ENCODE results near the gene PNPT1.
"Not testable (repeated sequence)": the region's sequence is repeated elsewhere in the genome, so short reads cannot be mapped to it uniquely, and the experiment has no call there.

PNPT1 gene

DNA sequence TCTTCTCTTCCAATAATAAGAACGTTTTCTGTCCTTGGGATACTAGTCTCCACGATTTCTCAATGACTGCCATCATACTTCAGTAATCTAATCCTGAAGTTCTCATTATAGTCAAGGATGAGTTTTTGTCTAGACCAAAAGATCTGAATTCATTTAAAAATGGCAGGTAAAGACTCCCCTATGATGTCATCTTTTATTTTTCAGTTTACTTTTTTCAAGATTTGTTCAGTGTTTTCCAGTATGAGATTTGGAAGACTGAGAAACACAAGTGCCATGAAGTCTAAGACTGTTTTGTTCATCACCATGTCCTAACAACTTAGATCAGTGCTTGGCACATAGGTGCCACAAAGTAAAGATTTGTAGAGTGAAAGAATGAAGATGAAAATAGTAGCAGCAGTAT, 40.4 kb downstream of the PNPT1 start:
- no peak for DNase-seq

DNA sequence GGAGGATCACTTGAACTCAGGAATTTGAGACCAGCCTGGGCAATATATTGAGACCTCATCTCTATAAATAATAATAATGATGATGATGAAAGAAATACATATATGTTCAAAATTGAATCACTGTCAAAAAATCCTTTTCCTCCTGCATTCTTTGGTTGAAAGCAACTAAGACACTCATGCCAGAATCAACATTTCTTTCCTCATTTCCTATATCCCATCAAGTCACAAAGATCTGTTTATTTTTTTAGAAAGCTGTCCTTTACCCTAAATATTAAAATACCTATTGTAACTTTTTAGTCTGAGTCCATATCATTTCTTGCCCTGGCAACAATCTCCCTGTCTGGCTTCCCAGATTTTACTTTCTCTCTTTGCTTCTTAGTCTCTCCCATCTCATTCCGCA, 44.4 kb downstream of the PNPT1 start:
- DNase-seq, result no peak

DNA sequence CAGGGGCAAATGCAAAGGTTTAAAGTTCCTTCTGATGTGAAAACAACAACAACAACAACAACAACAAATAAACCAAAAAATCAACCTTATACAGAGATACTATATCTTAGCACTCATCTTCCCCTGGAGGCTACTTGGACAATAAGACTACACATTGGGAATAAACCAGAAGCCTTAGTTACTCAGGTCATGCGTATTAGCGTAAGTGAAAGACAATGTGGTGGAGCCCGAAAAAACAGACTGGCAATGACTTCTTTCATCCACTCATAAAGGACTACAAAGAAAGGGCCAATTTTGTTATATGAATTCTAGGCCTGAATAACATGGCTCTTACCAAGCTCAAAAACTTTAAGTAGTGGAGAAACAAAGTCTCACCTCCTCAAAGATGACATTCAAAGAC, 56.8 kb downstream of the PNPT1 start:
- DNase-seq, result no peak

DNA sequence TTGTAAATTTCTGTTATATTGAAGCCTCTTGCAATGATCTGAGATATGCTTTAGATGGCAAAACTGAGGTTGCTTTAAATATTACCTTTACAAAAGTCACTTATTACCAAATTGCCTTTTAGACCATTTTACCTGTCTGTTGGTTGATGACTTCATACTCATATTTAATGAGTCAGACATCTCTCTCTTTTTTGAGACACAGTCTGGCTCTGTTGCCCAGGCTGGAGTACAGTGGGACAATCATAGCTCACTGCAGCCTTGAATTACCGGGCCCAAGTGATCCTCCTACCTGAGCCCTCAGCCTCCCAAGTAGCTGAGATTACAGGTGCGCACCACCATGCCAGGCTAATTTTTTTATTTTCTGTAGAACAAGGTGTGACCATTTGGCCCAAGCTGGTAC, 64.7 kb downstream of the PNPT1 start:
- DNase-seq, result no peak

DNA sequence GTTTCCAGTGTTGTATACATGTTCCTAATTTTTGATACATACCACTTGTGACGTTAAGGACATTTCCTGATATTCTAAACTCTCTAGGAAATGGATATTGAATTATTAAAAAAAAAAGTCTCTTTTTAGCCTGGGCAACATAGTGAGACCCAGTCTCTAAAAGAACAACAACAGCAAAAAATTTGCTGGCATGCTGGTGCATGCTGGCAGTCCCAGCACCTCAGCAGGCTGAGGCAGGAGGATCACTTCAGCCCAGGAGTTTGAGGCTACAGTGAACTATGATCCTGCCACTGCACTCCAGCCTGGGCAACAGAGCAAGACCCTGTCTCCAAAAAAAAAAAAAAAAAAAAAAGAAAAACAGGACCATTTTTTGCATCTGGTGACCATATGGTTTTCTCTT, 65.7 kb downstream of the PNPT1 start:
- no peak for DNase-seq

DNA sequence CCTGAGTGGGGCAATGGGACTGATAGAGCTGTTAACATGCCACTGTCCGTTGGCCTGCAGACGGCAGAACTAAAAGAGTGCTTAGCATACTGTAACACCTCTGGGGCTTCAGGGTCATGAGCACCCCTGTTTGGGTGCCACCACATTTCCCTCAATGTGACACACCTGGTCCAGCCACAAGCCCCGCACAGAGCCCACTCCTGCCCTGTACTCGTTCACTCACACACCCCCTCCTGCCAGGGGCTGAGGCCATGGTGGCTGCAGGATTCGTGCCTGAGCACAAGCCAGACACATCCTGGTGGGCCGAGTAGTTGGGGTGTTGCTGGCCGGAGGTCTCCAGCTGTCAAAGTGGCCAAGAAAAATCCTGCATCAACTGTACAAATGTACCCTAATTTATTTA, 71.8 kb downstream of the PNPT1 start:
- DNase-seq, result no peak

DNA sequence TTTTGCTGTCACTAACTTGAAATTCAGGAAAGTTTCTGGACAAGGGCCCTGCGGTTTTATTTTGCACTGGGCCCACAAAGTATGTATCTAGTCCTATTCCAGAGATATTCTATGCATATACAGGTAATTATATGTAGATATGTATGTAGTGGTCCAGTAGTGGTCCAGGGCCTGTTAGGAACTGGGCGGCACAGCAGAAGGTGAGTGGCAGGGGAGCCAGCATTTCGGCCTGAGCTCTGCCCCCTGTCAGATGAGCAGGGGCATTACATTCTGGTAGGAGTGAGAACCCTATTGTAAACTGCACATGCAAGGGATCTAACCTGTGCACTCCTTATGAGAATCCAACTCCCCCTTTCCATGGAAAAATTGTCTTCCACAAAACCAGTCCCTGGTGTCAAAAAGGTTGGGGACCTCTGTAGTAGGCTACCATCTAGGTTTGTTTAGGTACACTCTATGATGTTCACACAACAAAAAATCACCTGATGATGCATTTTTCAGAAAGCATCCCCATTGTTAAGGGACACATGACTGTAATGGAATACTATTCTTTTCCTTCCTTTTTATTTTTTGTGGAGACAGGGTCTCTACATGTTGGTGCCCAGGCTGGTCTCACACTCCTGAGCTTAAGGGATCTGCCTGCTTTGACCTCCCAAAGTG, 73.4 kb downstream of the PNPT1 start:
- DNase-seq, result peak; percentile 1 to 39

DNA sequence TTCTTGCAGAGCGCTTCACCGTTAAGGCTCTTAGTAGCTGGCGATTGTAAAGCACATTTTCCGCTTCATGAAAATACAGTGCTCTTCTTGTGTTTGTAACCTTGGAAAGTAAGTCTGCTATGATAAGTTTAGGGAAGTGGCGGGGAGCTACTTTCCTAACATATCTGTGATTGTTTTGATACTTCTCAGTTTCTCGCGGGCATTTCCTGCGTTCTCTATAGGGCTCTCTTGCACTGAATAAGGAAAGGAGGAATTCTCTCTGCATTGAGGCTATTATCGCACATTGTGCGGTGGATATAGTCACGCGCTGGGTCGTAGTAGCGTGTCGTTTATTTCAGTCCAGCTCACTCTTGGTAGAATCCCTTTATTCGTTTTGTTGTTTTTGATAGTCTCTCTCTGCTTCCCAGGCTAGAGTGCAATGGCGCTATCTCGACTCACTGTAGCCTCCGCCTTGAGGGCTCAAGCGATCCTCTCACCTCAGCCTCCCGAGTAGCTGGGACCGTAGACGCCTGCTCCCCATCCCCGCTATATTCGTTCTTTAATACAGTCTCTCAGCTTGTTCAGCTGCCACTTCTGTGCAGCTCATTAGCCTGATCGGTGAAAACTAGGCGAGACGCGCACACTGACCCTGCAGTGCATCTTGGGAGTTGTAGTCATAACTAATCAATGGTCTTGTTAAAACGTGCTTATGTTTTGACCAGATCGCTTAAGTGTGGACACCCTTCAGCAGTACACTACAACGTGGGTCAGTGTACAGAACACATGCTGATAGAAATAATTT, 75.2 kb downstream of the PNPT1 start:
- DNase-seq, result peak; percentile 52 to 79

DNA sequence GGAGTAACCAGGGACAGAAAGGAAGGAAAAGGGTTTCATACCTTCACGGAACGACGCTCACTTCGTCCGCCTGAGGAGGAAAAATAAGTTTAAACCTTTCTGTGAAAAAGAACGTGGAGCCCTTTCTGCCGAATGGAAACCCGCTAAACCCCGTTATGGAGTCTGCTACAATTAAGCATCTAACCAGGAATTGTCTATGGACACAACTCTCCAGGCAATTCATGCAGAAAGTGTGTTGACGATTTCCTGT, 75.7 kb downstream of the PNPT1 start:
- DNase-seq, result no peak

DNA sequence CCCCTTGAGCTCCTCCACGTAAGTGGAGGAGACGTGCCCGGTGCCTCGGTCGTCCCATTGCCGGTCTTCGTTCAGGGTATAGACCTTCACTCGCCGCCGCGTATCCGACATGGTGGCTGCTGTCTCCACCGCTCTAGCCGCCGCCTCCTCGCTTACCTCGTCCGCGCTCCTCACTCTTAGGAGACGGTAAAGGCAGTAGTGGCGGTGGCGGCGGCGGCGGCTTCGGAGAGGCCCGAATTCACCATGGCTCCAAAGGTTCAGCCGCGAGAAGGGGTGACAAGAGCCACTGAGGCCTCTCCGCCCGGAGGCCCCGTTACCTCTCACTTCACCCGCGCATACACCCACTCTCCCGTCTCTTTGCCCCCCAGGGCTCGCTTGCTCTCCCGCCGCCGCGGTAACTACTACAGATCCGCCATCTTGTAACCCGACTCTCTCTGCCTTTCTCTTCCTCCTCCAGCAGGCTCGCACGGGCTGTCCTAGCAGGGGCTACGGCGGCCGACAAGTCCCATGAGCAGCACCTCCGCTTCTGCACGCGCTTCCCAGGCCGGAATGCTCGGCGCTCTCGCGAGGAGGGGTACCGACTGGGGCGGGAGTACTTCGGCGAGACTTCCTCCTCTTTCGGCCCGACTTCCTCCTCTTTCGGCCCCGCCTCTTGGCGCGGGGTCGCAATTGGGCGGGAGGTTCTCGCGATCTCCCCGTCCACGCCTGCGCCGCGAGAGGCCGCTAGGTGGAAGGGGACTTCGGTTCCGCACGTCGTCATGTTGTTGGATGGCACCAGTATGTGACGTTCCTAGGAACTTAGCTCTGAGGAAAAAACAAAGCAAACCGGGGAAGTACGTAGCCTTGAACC, 76.2 kb downstream of the PNPT1 start, which contains the start of gene PPP4R3B:
PPP4R3B (minus strand) TSS at position 448 of the 850 bp plus-strand sequence; CDS start at position 111, 337 bp downstream.
- peak; percentile 99 to 100 for DNase-seq

DNA sequence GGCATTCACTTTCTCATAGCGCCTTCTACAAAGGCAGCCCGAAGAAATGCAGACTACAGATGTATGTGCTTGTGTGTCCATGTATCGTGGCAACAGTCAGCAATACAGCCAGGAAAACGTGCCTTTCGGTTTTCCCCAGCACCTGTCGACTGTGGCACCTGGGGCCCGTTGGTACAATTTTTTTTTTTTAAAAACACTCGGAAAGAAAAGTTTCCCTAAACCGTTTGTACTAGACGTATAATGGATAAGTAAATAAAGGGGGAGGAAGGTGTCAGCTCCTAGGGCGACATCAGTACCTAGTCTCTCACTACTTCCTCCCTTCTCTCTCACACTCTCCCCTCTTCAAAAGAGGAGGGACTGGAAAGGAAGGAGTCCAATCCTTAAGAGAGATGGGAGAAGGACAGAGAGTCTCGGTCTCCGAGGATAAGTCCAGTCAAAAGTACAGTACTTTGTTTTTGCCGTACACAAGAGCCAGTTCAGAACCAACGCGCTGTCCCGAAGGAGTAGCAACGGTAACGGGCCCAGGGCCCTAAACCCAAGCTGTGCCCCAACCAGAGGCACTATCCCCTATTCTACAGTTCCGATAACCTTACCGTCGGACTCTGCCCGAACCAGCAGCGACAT, 77.0 kb downstream of the PNPT1 start:
- DNase-seq, result peak; percentile 30 to 55

DNA sequence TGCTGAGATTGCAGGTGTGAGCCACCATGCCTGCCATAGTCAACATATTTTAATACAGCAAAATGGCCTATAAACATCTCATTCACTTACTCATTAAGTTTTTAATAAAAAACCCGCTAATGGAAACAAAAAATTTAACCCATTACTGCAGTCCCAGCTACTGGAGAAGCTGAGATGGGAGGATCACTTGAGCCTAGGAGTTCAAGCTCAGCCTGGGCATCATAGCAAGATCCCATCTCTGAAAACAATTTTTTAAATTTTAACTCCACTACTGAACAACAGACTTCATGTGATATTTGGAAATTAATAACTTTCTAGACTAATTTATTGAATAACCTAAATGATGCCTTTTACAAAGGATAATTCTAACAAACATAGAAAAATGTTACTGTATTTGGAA, 81.6 kb downstream of the PNPT1 start:
- no peak for DNase-seq

DNA sequence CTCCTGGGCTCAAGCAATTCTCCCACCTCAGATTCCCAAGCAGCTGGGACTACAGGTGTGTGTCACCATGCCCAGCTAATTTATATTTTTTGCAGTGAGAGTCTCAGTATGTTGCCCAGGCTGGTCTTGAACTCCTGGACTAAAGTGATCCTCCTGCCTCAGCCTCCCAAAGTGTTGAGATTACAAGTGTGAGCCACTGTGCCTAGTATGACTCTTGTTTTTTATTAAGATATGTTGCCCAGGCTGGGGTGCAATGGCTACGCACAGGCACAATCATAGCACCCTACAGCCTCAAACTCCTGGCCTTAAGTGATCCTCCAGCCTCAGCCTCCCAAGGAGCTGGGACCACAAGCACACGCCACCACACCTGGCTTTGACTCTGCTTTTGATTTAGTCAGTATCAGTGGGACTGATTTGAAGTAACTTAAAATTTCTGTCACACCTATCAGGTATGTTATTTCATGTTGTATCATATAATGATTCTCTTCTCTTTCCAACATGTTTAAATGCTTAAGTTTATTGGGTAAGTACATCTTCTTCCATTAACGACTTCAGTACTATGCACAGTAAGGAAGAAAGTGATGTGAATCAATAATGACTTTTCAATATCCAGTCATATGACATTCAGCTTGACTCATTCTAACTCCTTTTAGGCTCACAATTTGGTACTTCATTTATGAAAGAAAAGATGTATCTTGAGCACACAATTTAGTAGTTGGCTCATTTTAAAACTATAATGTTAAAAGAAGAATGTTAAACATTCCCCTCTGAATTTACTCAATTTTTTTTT, 82.5 kb downstream of the PNPT1 start:
- DNase-seq, result no peak

DNA sequence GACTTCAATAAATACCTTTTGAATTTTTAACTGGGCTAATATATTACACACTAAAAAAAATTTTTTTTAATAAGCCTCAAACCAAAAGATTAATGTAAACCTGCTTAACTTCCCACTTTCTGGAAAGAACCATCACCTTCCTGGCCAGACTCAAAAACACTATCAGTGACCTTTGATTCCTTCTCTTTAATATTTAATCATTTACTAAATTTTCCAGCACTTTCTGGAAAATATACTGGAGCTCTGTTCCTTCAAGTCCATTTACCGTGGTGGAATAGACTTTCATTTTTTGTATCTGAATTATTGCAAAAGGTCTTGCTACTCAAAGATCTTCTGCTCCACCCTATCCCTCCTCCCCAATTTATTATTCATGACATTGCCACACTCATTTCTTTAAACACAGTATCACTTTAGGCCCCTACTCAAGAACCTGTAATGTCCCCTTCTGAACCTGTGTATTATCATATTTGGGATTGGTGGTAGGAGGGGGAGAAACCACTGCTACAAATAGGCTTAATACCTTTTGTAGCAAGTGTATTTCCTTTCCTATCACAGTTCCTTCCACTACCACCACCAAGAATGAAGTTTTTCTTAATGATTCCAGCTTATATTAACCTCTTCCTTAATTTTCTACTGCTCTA, 83.6 kb downstream of the PNPT1 start:
- no peak for DNase-seq

DNA sequence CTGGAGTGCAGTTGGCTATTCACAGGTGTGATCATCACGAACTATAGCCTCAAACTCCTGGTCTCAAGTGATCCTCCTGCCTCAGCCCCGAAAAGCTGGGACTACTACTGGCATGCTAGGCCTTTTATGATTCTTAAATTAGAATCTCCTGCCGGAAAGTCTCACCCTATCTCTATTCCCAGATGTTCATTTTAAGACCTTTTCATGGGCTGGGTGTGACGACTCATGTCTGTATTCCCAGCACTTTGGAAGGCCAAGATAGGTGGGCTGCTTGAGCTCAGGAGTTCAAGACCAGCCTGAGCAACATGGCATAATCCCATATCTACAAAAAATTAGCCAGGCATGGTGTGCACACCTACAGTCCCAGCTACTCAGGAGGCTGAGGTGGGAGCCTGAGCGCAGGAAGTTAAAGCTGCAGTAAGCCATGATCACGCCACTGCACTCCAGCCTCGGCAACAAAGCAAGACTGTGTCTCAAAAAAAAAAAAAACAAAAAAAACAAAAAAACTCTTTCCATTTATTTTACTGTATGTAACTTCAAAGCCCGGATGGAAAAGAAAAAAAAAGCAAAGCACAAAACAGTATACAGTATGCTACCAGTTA, 84.3 kb downstream of the PNPT1 start:
- DNase-seq, result no peak

DNA sequence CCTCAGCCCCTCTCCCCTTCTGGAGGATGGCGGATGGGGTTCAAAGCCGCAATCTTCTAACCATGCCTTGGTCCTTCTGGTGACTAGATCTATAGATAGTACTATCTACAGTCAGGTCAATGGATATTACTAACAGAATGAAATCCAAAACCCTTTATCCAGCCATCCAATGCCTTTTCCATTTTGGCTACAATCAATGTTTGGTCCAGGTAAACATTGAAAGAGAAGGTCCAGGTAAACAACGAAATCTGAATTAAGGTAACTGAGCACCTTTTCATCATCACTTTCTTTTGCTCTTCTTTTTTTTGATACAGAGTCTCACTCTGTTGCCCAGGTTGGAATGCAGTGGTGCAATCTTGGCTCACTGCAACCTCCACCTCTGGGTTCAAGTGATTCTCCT, 85.9 kb downstream of the PNPT1 start:
- no peak for DNase-seq

DNA sequence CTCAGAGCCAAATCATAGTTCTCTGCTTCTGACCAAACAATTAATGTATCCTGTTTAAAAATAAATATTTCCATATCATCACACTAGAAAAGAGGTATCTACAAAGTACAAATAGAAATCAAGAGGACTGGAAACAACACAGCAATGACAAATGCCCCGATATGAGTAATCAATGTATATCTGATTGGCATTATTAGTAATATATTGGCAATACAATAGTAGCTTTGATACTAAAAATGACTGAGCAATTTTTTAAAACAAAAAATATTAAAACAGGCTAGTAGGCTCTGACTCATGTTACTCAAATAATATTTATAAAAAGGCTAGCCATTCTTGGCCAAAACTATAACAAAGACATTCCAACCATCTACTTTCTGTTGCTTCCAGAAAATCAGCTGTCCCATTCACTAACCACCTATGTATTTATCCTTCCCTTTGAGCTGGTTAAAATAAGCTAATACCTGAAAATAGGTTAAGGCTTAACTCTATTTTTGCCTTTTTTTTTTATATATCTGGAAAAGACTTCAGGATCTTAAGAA, 89.5 kb downstream of the PNPT1 start:
- DNase-seq, result no peak

DNA sequence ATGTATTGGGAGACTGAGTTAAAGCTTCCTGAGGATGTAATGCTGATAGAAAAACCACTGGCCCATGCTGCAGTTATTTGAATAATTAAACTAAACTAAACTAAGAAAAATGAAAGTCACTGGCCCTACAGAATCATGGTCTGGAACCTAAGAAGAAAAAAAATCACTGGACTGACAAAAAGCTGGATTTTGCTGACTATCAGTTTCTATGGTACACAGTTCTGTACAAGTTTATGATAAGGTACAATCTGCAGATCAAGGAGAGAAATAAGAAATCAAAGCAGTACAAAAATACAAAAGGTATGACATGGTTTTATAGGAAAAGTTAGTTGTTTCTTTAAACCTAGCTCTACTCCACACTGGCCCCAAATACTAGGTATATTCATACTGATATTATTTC, 91.8 kb downstream of the PNPT1 start:
- DNase-seq, result no peak

DNA sequence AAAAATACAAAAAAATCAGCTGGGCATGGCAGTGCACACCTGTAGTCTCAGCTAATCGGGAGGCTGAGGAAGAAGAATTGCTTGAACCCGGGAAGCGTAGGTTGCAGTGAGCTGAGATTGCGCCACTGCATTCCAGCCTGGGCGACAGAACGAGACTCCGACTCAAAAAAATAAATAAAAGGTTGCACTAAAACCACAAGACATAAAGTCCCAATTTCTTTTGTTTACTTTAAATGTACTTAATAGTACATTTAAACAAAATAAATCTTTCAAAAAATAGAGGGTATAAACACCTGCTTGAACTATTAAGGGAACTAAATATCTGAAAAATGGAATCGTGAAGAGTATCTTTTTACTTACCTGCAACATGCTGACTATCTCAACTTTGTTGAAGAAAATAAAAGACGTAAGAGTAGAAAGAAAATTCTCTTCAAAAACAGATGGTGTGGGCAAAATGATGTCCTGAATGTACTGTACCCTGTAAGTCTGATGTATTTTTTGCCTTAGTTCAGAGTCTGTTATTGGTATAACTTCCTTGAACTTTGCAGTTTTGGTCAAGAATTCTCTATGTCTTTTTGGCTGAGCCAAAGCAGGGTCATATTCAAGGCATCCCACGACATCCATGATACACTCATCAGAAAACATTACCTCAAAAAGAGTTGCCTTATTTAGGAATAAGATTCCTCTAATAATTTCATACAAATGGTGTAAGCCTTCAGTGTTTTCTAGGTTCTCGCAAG, 95.4 kb downstream of the PNPT1 start:
- DNase-seq, result no peak

DNA sequence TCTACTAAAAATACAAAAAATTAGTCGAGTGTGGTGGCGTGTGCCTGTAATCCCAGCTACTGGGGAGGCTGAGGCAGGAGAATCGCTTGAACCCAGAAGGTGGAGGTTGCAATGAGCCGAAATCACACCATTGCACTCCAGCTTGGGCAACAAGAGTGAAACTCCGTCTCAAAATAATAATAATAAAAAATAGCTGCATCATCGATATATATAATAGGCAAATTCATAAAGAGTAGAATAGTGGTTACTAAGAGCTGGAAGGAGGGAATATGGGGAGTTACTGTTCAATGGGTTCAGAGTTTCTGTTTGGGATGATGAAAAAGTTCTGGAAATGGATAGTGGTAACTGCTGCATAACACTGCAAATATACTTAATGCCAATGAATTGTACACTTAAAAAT, 96.8 kb downstream of the PNPT1 start:
- not testable (repeated sequence) for DNase-seq

DNA sequence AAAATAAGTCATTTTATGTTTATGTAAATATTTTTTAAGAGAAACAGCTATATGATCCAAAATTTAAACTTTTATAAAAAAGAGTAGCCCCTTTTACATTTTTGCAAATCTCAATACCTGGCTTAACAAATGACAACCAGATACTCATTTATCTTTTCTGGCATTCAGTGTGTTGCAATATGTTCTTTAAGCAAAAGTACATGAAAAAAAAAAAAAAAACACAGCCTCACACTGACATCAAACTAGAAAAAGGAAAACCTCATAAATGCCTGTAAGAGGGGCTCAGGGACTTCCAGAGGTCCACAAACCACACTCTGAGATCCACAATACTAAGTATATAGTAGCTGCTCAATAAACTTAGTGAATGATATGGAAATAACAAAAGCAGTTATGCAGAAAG, 98.1 kb downstream of the PNPT1 start:
- no peak for DNase-seq
